ENCODE results near the gene MPIG6B.

GRCh38 chr6:31740397-31741223, 17.4 kb downstream of the MPIG6B start:
- TF ChIP-seq POLR2A (IDR thresholded peaks at IDR 0.05): no peak
- TF ChIP-seq, protein P1, sequence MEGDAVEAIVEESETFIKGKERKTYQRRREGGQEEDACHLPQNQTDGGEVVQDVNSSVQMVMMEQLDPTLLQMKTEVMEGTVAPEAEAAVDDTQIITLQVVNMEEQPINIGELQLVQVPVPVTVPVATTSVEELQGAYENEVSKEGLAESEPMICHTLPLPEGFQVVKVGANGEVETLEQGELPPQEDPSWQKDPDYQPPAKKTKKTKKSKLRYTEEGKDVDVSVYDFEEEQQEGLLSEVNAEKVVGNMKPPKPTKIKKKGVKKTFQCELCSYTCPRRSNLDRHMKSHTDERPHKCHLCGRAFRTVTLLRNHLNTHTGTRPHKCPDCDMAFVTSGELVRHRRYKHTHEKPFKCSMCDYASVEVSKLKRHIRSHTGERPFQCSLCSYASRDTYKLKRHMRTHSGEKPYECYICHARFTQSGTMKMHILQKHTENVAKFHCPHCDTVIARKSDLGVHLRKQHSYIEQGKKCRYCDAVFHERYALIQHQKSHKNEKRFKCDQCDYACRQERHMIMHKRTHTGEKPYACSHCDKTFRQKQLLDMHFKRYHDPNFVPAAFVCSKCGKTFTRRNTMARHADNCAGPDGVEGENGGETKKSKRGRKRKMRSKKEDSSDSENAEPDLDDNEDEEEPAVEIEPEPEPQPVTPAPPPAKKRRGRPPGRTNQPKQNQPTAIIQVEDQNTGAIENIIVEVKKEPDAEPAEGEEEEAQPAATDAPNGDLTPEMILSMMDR (IDR thresholded peaks at IDR 0.05): no peak

Measured in body of pancreas (tissue), 4 donors.